HL-60/S4 treated with retinoic acid at 250 ng/mL for 4 days and 3 days (cell line): ENCODE data around the gene UBE2Q1.

ENCODE experiments used
- in situ Hi-C: fragments of 300-500 bp; cut with MboI; formaldehyde crosslinking; loops from 2 replicates; pipeline ENCODE4 v1.7.0; 2022; ENCODE audit warnings: low sequenced_read_pairs

UBE2Q1 gene

DNA sequence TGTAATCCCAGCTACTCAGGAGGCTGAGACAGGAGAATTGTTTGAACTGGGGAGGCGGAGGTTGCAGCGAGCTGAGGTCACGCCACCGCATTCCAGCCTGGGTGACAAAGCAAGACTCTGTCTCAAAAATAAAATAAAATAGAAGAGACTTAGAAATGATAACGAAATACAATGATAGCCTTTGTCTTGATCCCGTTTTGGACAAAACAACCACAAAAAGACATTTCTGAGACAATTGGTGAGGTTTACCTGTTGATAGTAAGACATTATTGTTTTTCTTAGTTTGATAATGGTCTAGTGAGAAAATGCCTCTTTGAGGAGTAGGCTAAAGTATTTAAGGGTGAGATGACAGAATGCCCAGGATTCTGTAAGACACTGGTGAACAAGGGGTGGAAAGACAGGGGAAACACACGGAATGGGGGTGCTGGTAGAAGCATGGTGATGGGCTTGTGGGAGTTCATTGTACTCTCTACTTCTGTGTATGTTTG, 44.4 kb downstream of the UBE2Q1 start:
- in situ Hi-C loops = no loop called here

DNA sequence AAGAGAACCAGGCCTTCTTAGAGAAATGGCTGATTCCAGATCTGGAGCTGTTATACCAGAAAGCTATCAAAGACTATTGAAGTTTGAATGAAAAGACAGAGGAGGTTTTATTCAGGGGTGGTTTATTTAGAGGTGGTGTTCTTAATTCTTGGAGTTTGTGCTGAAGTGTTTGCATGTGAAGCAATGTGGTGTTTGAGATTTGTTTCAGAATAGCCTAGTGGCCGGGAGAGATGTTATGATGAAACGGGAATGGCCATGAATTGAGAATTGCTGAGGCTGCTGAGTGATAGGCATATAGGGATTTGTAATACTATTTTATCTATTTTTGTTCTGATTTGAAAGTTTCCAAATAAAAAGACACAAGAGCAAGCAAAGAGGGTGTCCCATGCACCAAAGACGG, 45.7 kb downstream of the UBE2Q1 start:
- in situ Hi-C loops = no loop called here

DNA sequence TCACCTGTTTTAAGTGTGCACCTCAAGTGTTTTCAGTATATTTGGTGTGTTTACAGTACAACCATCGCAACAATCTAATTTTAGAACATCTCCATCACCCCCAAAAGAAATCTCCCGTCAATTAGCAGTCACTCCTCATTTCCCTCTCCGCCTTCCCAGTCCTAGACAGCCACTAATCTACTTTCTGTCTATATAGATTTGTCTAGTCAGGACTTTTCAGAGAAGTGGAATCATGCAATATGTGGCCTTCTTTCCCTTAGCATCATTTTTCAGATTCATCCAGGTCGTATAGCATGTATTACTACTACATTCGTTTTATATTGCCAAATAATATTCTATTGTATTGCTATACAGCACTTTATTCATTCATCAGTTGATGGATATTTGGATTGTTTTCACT, 54.6 kb downstream of the UBE2Q1 start:
- in situ Hi-C loops = no loop called here

DNA sequence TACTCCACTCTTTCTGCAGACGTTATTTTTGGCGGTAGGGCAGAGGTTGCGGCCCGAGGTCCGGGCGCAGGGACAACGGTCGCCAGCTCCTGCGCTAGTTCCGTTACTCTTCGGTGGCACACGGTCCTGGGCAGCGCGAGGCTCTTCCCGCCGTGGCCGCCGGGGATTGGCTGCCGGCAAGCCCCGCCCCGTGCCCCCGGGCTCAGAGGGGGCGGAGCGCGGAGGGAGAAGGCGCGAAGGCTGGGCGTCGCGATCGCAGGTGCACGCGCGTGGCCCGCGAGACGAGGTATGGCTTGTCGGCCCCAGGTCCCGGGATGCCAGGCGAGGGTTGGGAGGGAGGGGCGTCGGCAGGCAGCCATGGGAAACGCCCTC, 55.7 kb downstream of the UBE2Q1 start:
- in situ Hi-C loops = no loop called here

DNA sequence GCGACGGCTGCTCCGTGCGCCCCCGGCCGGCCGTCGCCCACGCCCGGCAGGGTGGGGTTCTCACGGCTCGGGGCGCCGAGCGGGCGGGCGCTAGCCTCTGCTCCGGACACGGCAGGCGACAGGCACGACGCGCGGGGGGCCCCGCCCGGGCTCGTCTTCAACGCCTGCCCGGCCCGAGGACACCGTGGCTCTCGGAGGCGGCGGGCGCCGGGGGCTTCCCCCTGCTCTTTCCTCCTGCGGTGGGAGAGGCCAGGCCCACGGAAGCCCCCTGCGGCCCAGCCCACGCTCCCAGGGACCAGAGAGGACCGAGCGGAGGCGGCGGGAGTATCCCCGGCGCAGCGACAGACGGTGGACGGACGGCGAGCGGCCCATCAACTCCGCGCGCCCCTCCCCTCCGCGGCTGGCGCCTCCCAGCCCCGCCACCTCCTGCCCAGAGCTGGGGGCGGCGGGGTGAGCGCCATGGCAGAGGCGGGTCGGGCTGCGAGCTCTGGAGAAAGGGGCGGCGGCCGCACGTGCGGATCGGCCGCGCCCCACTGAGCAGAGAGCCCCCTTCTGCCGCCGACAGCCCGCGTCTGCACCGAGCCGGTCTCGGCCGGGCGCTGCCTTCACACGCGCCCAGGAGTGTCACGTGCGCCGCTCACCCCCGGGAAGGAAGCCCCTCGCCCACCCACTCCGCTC, 56.3 kb downstream of the UBE2Q1 start, which contains the start of the genes SHE and TDRD10:
TSS of gene SHE (minus strand) at position 347 of the 678 bp plus-strand sequence. CDS start 386 bp downstream, outside the sequence.
TSS of gene TDRD10 (plus strand) at position 154 of the 678 bp plus-strand sequence. CDS start 4,685 bp downstream, outside the sequence.
- in situ Hi-C loops = no loop called here

DNA sequence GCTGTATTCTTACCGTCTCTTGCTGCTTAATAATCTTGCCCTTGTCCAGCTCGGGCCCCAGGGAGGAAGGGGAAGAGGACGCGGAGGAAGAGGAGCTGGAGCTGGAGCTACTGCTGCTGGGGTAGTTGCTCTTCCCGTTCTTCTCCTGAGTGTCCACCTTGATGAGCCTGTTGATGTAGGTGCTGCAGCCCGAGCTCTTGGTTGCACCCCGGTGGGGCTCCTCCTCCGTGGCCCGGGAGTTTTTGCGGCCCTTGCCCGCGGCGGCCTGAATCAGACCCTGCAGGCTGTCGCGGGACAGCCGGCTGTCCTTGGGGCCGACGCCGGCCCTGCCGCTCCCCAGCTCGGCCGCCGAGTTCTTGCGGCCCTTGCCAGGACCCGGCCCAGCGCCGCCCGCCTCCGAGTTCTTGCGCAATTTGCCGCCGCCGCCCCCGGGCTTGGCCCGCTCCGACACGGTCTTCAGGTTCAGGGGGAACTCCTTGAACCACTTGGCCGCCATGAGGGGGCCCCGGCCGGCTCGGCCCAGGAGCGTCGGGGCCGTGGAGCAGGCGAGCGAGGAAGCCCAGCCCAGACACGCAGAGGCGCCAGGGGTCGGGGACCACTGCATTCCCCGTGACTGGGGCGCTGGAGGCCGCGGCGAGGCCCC, 56.9 kb downstream of the UBE2Q1 start:
- in situ Hi-C loops = no loop called here

DNA sequence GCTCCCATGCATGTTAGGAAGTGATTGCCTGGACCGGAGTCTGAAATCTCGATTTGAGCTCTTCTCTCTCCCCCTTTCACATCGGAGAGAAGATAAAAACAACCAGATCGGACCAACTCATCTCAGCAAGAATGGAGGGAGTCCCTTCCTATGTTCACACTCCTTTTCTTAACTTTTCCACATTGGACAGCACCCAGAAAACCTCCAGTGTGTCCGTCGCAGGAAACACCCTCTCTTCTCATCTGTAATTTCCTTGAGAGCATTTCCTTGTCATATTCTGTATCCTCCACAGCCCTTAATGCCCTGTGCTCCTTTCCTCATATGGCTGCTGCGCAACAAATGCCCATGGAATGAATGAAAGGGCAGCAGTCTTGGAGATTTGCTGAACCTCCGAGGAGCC, 57.9 kb downstream of the UBE2Q1 start:
- in situ Hi-C loops = no loop called here

DNA sequence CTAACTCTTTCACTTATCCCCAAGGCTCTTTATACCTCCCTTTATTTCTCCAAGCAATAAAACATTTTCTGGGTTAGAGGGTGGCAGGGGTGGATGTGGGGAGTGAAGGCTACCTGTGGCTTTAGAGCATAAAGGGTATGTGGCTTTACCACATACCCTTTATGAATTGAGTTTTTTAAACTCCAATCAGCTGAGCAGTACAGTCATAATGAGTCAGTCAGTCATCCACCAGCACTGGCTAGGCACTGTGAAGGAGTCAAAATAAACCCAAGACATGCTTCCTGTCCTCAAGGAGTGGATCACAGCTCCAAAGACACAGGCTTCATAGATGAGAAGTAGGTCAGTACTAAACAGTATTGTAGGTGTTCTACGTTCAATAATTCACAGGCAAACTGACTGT, 59.0 kb downstream of the UBE2Q1 start:
- in situ Hi-C loops = no loop called here
